SK-N-SH (cell line): ENCODE measurements around the gene WDR90.

Experiments used
- EP300 ChIP-seq, 2 experiments: IDR thresholded peaks; 2 replicates each; pipeline versions ENCODE4 v1.4.0 to v1.6.1; 2012; ENCODE audit warnings: borderline replicate concordance in 1 of 2, low read depth in 1 of 2, low read length in 1 of 2
- YY1 ChIP-seq: IDR thresholded peaks from 2 replicates; pipeline ENCODE4 v1.4.0; 2012; ENCODE audit warnings: low read depth, mild to moderate bottlenecking
- TF ChIP-seq, protein P1 (sequence below): fragments of 200-600 bp; sonication (generic); IDR thresholded peaks from 2 replicates; pipeline ENCODE4 v1.6.1; 2017; ENCODE audit warnings: antibody characterized with exemption, mild to moderate bottlenecking, moderate library complexity
- TF ChIP-seq, protein P2 (sequence below): IDR thresholded peaks from 2 replicates; pipeline ENCODE4 v1.6.1; 2012; ENCODE audit warnings: mild to moderate bottlenecking, low read depth, low read length, moderate library complexity

DNA sequence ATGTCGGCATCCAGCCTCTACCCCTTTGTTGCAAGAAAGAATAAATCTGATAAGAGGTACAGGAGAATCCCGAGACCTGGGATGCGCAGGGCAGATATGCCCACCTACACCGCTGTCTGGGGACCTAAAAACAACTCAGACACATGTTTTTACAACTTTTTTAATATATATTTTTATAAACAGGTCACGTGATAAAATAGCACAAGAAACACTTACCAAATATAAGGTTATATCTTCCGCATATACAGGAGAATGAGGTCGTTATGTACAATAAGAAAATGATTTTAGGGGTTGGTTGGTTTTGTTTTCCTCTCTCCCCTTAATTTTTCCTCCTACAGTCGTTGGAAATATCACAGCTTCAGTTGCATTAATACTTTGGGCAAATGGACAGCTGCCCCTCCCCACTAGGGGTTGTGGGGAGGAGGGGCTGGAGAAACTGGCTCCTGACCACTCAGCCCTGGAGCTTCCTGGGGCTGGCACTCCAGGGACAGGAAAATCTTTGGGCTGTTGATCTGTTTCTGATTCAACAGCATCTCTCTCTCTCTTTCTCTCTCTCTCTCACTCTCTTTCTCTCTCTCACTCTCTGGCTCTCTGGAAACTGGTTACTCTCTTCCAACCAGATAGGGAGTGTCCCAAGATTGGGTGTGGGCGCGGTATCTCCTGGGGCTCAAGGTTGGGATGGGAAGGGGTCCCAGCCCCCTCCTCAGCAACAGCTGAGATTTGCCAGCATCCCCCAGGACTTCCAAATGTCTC is 43.4 kb downstream of the WDR90 start:
- TF ChIP-seq, protein P1, sequence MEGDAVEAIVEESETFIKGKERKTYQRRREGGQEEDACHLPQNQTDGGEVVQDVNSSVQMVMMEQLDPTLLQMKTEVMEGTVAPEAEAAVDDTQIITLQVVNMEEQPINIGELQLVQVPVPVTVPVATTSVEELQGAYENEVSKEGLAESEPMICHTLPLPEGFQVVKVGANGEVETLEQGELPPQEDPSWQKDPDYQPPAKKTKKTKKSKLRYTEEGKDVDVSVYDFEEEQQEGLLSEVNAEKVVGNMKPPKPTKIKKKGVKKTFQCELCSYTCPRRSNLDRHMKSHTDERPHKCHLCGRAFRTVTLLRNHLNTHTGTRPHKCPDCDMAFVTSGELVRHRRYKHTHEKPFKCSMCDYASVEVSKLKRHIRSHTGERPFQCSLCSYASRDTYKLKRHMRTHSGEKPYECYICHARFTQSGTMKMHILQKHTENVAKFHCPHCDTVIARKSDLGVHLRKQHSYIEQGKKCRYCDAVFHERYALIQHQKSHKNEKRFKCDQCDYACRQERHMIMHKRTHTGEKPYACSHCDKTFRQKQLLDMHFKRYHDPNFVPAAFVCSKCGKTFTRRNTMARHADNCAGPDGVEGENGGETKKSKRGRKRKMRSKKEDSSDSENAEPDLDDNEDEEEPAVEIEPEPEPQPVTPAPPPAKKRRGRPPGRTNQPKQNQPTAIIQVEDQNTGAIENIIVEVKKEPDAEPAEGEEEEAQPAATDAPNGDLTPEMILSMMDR, result no peak
- TF ChIP-seq, protein P2, sequence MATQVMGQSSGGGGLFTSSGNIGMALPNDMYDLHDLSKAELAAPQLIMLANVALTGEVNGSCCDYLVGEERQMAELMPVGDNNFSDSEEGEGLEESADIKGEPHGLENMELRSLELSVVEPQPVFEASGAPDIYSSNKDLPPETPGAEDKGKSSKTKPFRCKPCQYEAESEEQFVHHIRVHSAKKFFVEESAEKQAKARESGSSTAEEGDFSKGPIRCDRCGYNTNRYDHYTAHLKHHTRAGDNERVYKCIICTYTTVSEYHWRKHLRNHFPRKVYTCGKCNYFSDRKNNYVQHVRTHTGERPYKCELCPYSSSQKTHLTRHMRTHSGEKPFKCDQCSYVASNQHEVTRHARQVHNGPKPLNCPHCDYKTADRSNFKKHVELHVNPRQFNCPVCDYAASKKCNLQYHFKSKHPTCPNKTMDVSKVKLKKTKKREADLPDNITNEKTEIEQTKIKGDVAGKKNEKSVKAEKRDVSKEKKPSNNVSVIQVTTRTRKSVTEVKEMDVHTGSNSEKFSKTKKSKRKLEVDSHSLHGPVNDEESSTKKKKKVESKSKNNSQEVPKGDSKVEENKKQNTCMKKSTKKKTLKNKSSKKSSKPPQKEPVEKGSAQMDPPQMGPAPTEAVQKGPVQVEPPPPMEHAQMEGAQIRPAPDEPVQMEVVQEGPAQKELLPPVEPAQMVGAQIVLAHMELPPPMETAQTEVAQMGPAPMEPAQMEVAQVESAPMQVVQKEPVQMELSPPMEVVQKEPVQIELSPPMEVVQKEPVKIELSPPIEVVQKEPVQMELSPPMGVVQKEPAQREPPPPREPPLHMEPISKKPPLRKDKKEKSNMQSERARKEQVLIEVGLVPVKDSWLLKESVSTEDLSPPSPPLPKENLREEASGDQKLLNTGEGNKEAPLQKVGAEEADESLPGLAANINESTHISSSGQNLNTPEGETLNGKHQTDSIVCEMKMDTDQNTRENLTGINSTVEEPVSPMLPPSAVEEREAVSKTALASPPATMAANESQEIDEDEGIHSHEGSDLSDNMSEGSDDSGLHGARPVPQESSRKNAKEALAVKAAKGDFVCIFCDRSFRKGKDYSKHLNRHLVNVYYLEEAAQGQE, result no peak
- TF ChIP-seq YY1, result no peak
- no peak for TF ChIP-seq EP300 (IDR thresholded peaks at IDR 0.05; ENCODE audit: borderline replicate concordance in 1 of 2, low read depth in 1 of 2, low read length in 1 of 2)
